Mesenchymal stem cell (in vitro differentiated cells and primary cell): ENCODE measurements around the gene RNF157.

Experiments used
- DNase-seq: peaks from one replicate; pipeline ENCODE4 v3.0.0-alpha.2; 2013
- H2AFZ ChIP-seq: one replicate; pipeline ENCODE4 v1.6.1; 2013; ENCODE audit warnings: low read depth, mild to moderate bottlenecking, control low read depth, inconsistent platforms, low read length, moderate library complexity
- H2AK5ac ChIP-seq: 2 replicates; pipeline ENCODE4 v1.6.1; 2013; ENCODE audit warnings: low read length, moderate library complexity, mild to moderate bottlenecking, inconsistent platforms; ENCODE audit not compliant: severe bottlenecking
- H2BK120ac ChIP-seq: one replicate; pipeline ENCODE4 v1.6.1; 2013; ENCODE audit warnings: low read depth, mild to moderate bottlenecking, inconsistent platforms, low read length, moderate library complexity
- H2BK12ac ChIP-seq, 2 experiments: one replicate each; pipeline ENCODE4 v1.6.1; 2013; ENCODE audit warnings: inconsistent platforms in 2 of 2, low read length in 2 of 2, mild to moderate bottlenecking in 2 of 2, moderate library complexity in 2 of 2, control low read depth in 1 of 2
- H2BK15ac ChIP-seq: one replicate; pipeline ENCODE4 v1.6.1; 2013; ENCODE audit warnings: mild to moderate bottlenecking, low read depth, inconsistent platforms; ENCODE audit not compliant: poor library complexity, severe bottlenecking
- H2BK5ac ChIP-seq: 2 replicates; pipeline ENCODE4 v1.6.1; 2013; ENCODE audit warnings: low read depth, mild to moderate bottlenecking, low read length, control low read depth, inconsistent platforms; ENCODE audit not compliant: poor library complexity, severe bottlenecking
- H3K14ac ChIP-seq, 2 experiments: one replicate each; pipeline ENCODE4 v1.6.1; 2013; ENCODE audit warnings: inconsistent platforms in 2 of 2, low read length in 2 of 2, control low read depth in 1 of 2, mild to moderate bottlenecking in 1 of 2, moderate library complexity in 1 of 2
- H3K18ac ChIP-seq, 2 experiments: one replicate each; pipeline ENCODE4 v1.6.1; 2013; ENCODE audit warnings: inconsistent platforms in 2 of 2, low read length in 2 of 2, control low read depth in 1 of 2, low read depth in 1 of 2, mild to moderate bottlenecking in 1 of 2
- H3K23ac ChIP-seq, 2 experiments: one replicate each; pipeline ENCODE4 v1.6.1; 2013; ENCODE audit warnings: inconsistent platforms in 2 of 2, low read length in 2 of 2, mild to moderate bottlenecking in 2 of 2, moderate library complexity in 2 of 2, control low read depth in 1 of 2
- H3K27ac ChIP-seq: 2 replicates; pipeline ENCODE4 v1.5.1; 2013; ENCODE audit warnings: mild to moderate bottlenecking, moderate library complexity, low read length, control low read depth, inconsistent platforms; ENCODE audit not compliant: poor library complexity, severe bottlenecking
- H3K27me3 ChIP-seq, 2 experiments: 2 replicates each; pipeline versions ENCODE4 v1.6.1 to v1.7.0; 2013; ENCODE audit warnings: low read length in 2 of 2, mild to moderate bottlenecking in 2 of 2, moderate library complexity in 2 of 2, control low read depth in 1 of 2, inconsistent platforms in 1 of 2; ENCODE audit not compliant: control insufficient read depth in 1 of 2, insufficient read depth in 1 of 2
- H3K36me3 ChIP-seq, 2 experiments: 2 replicates each; pipeline versions ENCODE4 v1.6.1 to v1.7.0; 2013; ENCODE audit warnings: low read length in 2 of 2, control low read depth in 1 of 2, inconsistent platforms in 1 of 2, low read depth in 1 of 2, mild to moderate bottlenecking in 1 of 2; ENCODE audit not compliant: insufficient read depth in 2 of 2, control insufficient read depth in 1 of 2
- H3K4ac ChIP-seq, 2 experiments: one replicate each; pipeline ENCODE4 v1.6.1; 2013; ENCODE audit warnings: inconsistent platforms in 2 of 2, low read length in 2 of 2, mild to moderate bottlenecking in 2 of 2, moderate library complexity in 2 of 2, control low read depth in 1 of 2, low read depth in 1 of 2
- H3K4me1 ChIP-seq: 2 replicates; pipeline ENCODE4 v1.6.1; 2013; ENCODE audit warnings: low read depth, low read length, control low read depth; ENCODE audit not compliant: control insufficient read depth, insufficient read depth
- H3K4me2 ChIP-seq: 2 replicates; pipeline ENCODE4 v1.6.1; 2013; ENCODE audit warnings: low read length, mild to moderate bottlenecking, inconsistent platforms; ENCODE audit not compliant: poor library complexity, severe bottlenecking
- H3K4me3 ChIP-seq, 2 experiments: 2 replicates each; pipeline versions ENCODE4 v1.5.1 to v1.7.0; 2013; ENCODE audit warnings: low read length in 2 of 2, mild to moderate bottlenecking in 2 of 2, control low read depth in 1 of 2, low read depth in 1 of 2; ENCODE audit not compliant: insufficient read depth in 1 of 2
- H3K79me1 ChIP-seq: replicated peaks from 2 replicates; pipeline ENCODE4 v1.6.1; 2013; ENCODE audit warnings: mild to moderate bottlenecking, control low read depth, low read length, inconsistent platforms; ENCODE audit not compliant: poor library complexity, severe bottlenecking
- H3K9ac ChIP-seq: 2 replicates; pipeline ENCODE4 v1.7.0; 2013; ENCODE audit warnings: mild to moderate bottlenecking, low read length, moderate library complexity
- H3K9me3 ChIP-seq: 2 replicates; pipeline ENCODE4 v1.7.0; 2013; ENCODE audit warnings: mild to moderate bottlenecking, low read length; ENCODE audit not compliant: control insufficient read depth
- H4K8ac ChIP-seq: one replicate; pipeline ENCODE4 v1.6.1; 2013; ENCODE audit warnings: inconsistent platforms, mild to moderate bottlenecking, low read length, moderate library complexity
- H4K91ac ChIP-seq: one replicate; pipeline ENCODE4 v1.6.1; 2013; ENCODE audit warnings: mild to moderate bottlenecking, low read length, inconsistent platforms
- WGBS: methylation state at CpG from one replicate; pipeline ENCODE4 v1.1.7; 2013; ENCODE audit warnings: mixed read lengths; 5-methylcytosine and 5-hydroxymethylcytosine counted together

Gene RNF157

GRCh38 chr17:76276461-76277299 lies 36.4 kb upstream of the RNF157 start:
- Histone ChIP-seq H3K23ac (no peak overlapping the region), H3K27ac (no peak overlapping the region), H2AK5ac (no peak overlapping the region), H3K4me1 (peaks cover 41% of the 10 kb centered on the region), H3K9me3 (no peaks in the 10 kb centered on the region), H2BK12ac (no peak overlapping the region), H3K9ac (peak overlapping the region; percentile 62), H2BK120ac (no peak overlapping the region), H4K8ac (peak overlapping the region; percentile 31), H3K36me3 (peaks cover 0 to 22% of the 10 kb centered on the region in 2 experiments), H3K14ac (no peak overlapping the region), H3K4me2 (no peak overlapping the region), H2AFZ (no peak overlapping the region), H2BK15ac (no peak overlapping the region), H3K18ac (no peak overlapping the region), H3K4me3 (no peak overlapping the region), H3K79me1 (peaks cover 1% of the 10 kb centered on the region), H3K27me3 (no peaks in the 10 kb centered on the region), H2BK5ac (no peak overlapping the region), H4K91ac (peak overlapping the region; percentile 25), H3K4ac (no peak overlapping the region)
- DNase-seq = peak; percentile 65
- 98% methylated on average over 19 of the region's 19 CpGs for WGBS

- Histone ChIP-seq H2AFZ (no peak overlapping the region), H4K91ac (no peak overlapping the region), H3K9me3 (no peaks in the 10 kb centered on the region), H3K18ac (no peak overlapping the region), H3K4me1 (peaks cover 47% of the 10 kb centered on the region), H3K9ac (no peak overlapping the region), H3K14ac (no peak overlapping the region), H2BK120ac (no peak overlapping the region), H3K4me2 (no peak overlapping the region), H3K23ac (no peak overlapping the region), H4K8ac (no peak overlapping the region), H3K27ac (no peak overlapping the region), H3K27me3 (no peaks in the 10 kb centered on the region), H2BK12ac (no peak overlapping the region), H3K4ac (no peak overlapping the region), H3K79me1 (peaks cover 7% of the 10 kb centered on the region), H2AK5ac (no peak overlapping the region), H2BK5ac (no peak overlapping the region), H2BK15ac (no peak overlapping the region), H3K36me3 (peaks cover 2 to 28% of the 10 kb centered on the region in 2 experiments), H3K4me3 (no peak overlapping the region)
- peak; percentile 43 for DNase-seq
- 94% methylated on average over 10 of the region's 11 CpGs for WGBS
Measured at GRCh38 chr17:76276069-76276431, 35.8 kb upstream of the RNF157 start.

DNA sequence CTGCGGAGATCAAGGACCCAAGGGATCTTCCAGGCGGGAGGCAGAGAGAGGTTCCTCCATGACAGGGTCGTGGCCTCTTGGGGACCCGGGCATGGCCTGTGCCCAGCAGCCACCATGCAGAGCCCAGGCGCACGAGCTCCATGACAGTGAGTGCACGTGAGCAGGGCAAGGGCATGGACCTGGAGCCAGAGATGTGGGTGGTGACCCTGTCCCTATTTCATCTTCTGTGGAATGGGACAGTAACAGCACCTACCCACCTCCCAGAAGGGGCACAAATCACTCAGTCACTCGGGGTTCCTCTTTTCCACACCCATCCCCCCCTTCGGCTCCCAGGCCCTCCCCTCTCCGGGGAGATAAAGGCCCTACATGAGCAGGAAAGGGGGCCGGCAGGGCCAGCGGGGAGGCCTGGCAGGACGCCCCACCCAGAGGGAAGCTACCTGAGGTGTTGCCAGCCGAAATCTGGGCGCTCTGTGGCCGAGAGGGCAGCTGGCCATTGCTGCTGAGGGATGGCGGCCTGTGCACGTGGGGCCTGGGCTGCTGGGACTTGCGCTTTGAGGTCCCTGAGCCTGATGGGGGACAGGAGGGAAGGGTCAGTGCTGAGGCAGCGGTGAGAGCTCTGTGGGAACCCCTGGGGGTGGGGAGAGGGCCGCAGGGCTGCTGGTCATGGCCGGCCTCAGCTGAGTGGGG lies 35.2 kb upstream of the RNF157 start:
- no peak overlapping the region for H3K23ac ChIP-seq
- no peak overlapping the region for H2BK12ac ChIP-seq
- H2BK15ac ChIP-seq = no peak overlapping the region
- 96% methylated on average over 20 of the region's 22 CpGs for WGBS
- no peak overlapping the region for H3K4ac ChIP-seq
- H2AK5ac ChIP-seq = no peak overlapping the region
- H3K4me2 ChIP-seq = no peak overlapping the region
- H2AFZ ChIP-seq = no peak overlapping the region
- H3K4me3 ChIP-seq = no peak overlapping the region
- H3K9ac ChIP-seq = no peak overlapping the region
- H3K36me3 ChIP-seq = peaks cover 7 to 30% of the 10 kb centered on the region in 2 experiments
- H3K27ac ChIP-seq = no peak overlapping the region
- H2BK5ac ChIP-seq = no peak overlapping the region
- no peak overlapping the region for H4K91ac ChIP-seq
- DNase-seq = peak; percentile 41
- peaks cover 7% of the 10 kb centered on the region for H3K79me1 ChIP-seq
- H2BK120ac ChIP-seq = no peak overlapping the region
- no peaks in the 10 kb centered on the region for H3K27me3 ChIP-seq
- no peak overlapping the region for H4K8ac ChIP-seq
- H3K9me3 ChIP-seq = no peaks in the 10 kb centered on the region
- peak overlapping the region in 1 of 2 experiments; percentile 58 for H3K14ac ChIP-seq
- H3K4me1 ChIP-seq = peaks cover 52% of the 10 kb centered on the region
- no peak overlapping the region for H3K18ac ChIP-seq
